ENCODE measurements around the gene RBM8A. TPM values are rescaled to one million over a fixed set of nuclear protein-coding genes. Genes with fewer than 3 reads are reported as not detected.

The RBM8A gene
- total and polyA plus RNA-seq, 9 of the 15 experiments (the other 6 are each of a cell fraction or from before 2014, with no cell fraction given), result 215 to 1,035 (median 291) TPM

DNA sequence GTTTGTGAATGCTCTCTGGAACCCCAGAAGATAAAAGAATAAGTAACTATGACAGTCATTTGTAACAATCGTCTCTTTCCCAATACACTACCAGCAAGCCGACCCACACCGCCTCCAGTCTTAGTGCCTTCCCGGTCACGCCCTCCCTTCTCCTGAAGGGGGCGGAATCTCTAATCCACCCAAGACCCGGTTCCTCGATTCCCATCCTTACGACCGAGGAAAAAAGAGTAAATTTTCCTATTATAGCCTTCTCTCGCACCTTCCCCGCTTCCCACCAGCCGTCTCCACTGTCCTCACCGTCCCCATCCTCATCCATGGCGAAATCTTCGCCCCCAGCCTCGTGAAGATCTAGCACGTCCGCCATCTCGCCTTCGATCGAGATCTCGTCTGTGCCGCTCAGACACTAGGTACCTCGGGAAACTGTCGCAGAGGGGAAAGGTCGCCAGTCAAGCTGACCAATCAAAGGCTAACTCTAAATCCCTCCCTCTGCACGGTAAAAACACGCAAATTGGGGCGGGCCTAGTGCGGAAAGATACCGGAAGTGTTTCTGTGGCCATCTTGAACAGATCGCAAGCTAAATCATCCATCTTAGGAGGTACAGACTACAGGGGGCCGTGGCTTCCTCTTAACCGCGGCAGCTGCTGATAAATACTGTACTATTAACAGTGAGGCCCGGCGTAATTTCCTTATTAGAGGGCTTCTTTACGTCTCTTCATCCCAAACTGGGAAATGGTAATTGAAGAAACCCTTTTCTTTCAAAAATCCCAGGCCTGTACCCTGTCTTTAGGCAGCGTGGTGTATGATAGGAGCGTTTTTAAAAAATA, at the start of gene RBM8A (continued):
- TF ChIP-seq, protein P1, sequence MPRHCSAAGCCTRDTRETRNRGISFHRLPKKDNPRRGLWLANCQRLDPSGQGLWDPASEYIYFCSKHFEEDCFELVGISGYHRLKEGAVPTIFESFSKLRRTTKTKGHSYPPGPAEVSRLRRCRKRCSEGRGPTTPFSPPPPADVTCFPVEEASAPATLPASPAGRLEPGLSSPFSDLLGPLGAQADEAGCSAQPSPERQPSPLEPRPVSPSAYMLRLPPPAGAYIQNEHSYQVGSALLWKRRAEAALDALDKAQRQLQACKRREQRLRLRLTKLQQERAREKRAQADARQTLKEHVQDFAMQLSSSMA (CRISPR knock-in tag; IDR thresholded peaks at IDR 0.05), result peak; percentile 68; the same call in 1 of the 2 replicates
- TF ChIP-seq SMARCE1 (IDR thresholded peaks at IDR 0.05) (peak; percentile 75; the same call in 1 of the 2 replicates), ZFP1 (CRISPR knock-in tag; IDR thresholded peaks at IDR 0.05) (no peak), XRCC4 (IDR thresholded peaks at IDR 0.05; ENCODE audit: extremely low read depth, insufficient read depth, insufficient read length) (no peak), ZNF76 (CRISPR knock-in tag; IDR thresholded peaks at IDR 0.05; ENCODE audit: borderline replicate concordance) (no peak), CXXC5 (CRISPR knock-in tag; IDR thresholded peaks at IDR 0.05) (peak; percentile 86), LEF1 (IDR thresholded peaks at IDR 0.05) (0 out of 2 replicates have a peak, but pooled peaks have one; percentile 43), RNF2 (IDR thresholded peaks at IDR 0.05) (peak; percentile 83; the same call in 1 of the 2 replicates), HNRNPLL (IDR thresholded peaks at IDR 0.05; ENCODE audit: low read depth, low read length, poor library complexity, severe bottlenecking) (peak; percentile 83)
- TF ChIP-seq, protein P2, sequence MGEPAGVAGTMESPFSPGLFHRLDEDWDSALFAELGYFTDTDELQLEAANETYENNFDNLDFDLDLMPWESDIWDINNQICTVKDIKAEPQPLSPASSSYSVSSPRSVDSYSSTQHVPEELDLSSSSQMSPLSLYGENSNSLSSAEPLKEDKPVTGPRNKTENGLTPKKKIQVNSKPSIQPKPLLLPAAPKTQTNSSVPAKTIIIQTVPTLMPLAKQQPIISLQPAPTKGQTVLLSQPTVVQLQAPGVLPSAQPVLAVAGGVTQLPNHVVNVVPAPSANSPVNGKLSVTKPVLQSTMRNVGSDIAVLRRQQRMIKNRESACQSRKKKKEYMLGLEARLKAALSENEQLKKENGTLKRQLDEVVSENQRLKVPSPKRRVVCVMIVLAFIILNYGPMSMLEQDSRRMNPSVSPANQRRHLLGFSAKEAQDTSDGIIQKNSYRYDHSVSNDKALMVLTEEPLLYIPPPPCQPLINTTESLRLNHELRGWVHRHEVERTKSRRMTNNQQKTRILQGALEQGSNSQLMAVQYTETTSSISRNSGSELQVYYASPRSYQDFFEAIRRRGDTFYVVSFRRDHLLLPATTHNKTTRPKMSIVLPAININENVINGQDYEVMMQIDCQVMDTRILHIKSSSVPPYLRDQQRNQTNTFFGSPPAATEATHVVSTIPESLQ (CRISPR knock-in tag; IDR thresholded peaks at IDR 0.05), result peak; percentile 83; the same call in 1 of the 2 replicates
- TF ChIP-seq, protein P3, sequence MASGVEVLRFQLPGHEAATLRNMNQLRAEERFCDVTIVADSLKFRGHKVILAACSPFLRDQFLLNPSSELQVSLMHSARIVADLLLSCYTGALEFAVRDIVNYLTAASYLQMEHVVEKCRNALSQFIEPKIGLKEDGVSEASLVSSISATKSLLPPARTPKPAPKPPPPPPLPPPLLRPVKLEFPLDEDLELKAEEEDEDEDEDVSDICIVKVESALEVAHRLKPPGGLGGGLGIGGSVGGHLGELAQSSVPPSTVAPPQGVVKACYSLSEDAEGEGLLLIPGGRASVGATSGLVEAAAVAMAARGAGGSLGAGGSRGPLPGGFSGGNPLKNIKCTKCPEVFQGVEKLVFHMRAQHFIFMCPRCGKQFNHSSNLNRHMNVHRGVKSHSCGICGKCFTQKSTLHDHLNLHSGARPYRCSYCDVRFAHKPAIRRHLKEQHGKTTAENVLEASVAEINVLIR (CRISPR knock-in tag; IDR thresholded peaks at IDR 0.05), result peak; percentile 72; the same call in 1 of the 2 replicates
- TF ChIP-seq, protein P4, sequence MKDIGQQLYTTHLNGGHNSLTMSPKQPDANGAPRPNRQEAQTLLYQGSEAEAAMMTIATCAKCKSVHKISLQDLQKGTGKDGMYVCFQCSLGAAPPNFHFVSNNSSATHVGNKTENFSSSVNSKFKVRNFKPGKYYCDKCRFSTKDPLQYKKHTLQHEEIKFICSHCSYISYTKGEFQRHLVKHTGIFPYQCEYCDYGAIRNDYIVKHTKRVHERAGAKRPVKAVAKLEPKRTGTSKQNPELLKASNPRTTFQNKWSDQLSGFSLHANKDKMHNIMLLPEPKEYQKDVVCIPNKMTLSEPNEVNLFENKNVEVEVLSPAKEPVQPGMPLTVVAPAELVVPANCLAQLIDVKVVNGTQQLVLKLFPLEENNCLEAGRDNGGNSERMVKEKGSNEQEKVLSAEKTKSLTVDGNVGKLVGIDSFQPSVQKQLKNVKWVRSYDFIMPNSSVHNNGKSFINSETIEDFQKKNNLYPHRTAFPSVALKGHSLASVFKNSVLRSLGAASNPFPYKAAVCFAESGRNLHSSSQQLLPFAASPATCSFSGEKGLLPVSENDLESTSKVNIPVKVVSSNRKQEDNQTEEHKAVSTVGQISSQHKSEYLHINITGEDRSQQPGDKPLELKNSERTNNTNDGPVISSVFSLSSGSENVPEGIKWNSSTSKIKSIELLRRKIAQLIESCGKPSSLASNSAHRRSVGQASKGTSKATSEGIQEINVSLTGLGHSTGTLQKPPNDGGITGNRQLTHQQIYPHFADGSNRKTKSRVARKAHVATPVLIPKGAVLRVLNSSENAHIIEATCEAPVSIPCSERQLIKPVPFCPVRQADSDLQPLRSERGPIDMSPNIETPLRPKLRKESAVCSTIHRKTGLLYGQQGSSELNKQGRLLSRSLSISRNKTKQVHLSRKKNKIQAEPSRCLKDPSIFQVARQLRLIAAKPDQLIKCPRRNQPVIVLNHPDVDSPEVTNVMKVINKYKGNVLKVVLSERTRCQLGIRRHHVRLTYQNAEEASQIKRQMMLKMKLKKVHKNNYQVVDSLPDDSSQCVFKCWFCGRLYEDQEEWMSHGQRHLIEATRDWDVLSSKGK (CRISPR knock-in tag; IDR thresholded peaks at IDR 0.05), result no peak
- TF ChIP-seq, protein P5, sequence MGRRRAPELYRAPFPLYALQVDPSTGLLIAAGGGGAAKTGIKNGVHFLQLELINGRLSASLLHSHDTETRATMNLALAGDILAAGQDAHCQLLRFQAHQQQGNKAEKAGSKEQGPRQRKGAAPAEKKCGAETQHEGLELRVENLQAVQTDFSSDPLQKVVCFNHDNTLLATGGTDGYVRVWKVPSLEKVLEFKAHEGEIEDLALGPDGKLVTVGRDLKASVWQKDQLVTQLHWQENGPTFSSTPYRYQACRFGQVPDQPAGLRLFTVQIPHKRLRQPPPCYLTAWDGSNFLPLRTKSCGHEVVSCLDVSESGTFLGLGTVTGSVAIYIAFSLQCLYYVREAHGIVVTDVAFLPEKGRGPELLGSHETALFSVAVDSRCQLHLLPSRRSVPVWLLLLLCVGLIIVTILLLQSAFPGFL (CRISPR knock-in tag; IDR thresholded peaks at IDR 0.05), result no peak
- TF ChIP-seq, protein P6, sequence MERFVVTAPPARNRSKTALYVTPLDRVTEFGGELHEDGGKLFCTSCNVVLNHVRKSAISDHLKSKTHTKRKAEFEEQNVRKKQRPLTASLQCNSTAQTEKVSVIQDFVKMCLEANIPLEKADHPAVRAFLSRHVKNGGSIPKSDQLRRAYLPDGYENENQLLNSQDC (CRISPR knock-in tag; IDR thresholded peaks at IDR 0.05), result no peak; the same call in 1 of the 2 replicates
- TF ChIP-seq, protein P7, sequence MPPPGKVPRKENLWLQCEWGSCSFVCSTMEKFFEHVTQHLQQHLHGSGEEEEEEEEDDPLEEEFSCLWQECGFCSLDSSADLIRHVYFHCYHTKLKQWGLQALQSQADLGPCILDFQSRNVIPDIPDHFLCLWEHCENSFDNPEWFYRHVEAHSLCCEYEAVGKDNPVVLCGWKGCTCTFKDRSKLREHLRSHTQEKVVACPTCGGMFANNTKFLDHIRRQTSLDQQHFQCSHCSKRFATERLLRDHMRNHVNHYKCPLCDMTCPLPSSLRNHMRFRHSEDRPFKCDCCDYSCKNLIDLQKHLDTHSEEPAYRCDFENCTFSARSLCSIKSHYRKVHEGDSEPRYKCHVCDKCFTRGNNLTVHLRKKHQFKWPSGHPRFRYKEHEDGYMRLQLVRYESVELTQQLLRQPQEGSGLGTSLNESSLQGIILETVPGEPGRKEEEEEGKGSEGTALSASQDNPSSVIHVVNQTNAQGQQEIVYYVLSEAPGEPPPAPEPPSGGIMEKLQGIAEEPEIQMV (tag; conservative IDR thresholded peaks at IDR 0.05; ENCODE audit: low read depth), result peak; percentile 74; the same call in 1 of the 2 replicates

All from K562 (cell line).